ENCODE data around the gene UGT1A8. TPM values are rescaled to one million over a fixed set of nuclear protein-coding genes. Genes with fewer than 3 reads are reported as not detected.

Gene UGT1A8
- total RNA-seq, 4 donors from 2014 or later, result 1.1 to 15.1 (median 9.4) TPM

GRCh38 chr2:233597522-233597921 is 19.9 kb upstream of the UGT1A8 start:
- TF ChIP-seq EP300 (IDR thresholded peaks at IDR 0.05; ENCODE audit: low read depth) (no peak), CTCF (IDR thresholded peaks at IDR 0.05) (no peak), POLR2AphosphoS5 (IDR thresholded peaks at IDR 0.05) (no peak), POLR2A (IDR thresholded peaks at IDR 0.05) (no peak)
- no peaks in the 10 kb centered on the region for H3K27me3 ChIP-seq
- WGBS, 2 donors (ENCODE audit: low coverage in 1 of 2), result 27 to 38% methylated on average over 1 of the region's 1 CpG
- H3K36me3 ChIP-seq, result no peaks in the 10 kb centered on the region
- H3K9me3 ChIP-seq, result no peaks in the 10 kb centered on the region
- no peak overlapping the region for H3K27ac ChIP-seq
- intact Hi-C loops (cut with DNase I; ENCODE audit: low total_unique reads), result no loop called here
- peaks cover 0 to 11% (median 0%) of the 10 kb centered on the region in 4 donors for H3K4me1 ChIP-seq
- H3K4me3 ChIP-seq, result no peak overlapping the region
- DNase-seq, result no peak
- in situ Hi-C loops (cut with MboI; ENCODE audit: low pct_ligation_motif_present in 1 of 4, low pct_unique_long_range_greater_than_20kb in 1 of 4, low sequenced_read_pairs in 3 of 4), result no loop called here

GRCh38 chr2:233598952-233599351 is 18.5 kb upstream of the UGT1A8 start:
- in situ Hi-C loops (cut with MboI; ENCODE audit: low pct_ligation_motif_present in 1 of 4, low pct_unique_long_range_greater_than_20kb in 1 of 4, low sequenced_read_pairs in 3 of 4), result no loop called here
- no peak for DNase-seq
- H3K4me3 ChIP-seq, result no peak overlapping the region
- TF ChIP-seq POLR2AphosphoS5 (IDR thresholded peaks at IDR 0.05) (no peak), EP300 (IDR thresholded peaks at IDR 0.05; ENCODE audit: low read depth) (no peak)
- 81 to 94% methylated on average over 3 of the region's 3 CpGs for WGBS, 2 donors (ENCODE audit: low coverage in 1 of 2)
- H3K4me1 ChIP-seq, result peaks cover 0 to 11% (median 0%) of the 10 kb centered on the region in 4 donors
- H3K36me3 ChIP-seq, result no peaks in the 10 kb centered on the region
- H3K9me3 ChIP-seq, result no peaks in the 10 kb centered on the region
- H3K27ac ChIP-seq, result no peak overlapping the region
- H3K27me3 ChIP-seq, result no peaks in the 10 kb centered on the region
- intact Hi-C loops (cut with DNase I; ENCODE audit: low total_unique reads), result no loop called here

GRCh38 chr2:233600386-233600785 is 17.0 kb upstream of the UGT1A8 start:
- Histone ChIP-seq H3K27me3 (no peaks in the 10 kb centered on the region), H3K27ac (no peak overlapping the region), H3K36me3 (no peaks in the 10 kb centered on the region), H3K4me1 (peaks cover 0 to 11% (median 0%) of the 10 kb centered on the region in 4 donors), H3K9me3 (no peaks in the 10 kb centered on the region), H3K4me3 (no peak overlapping the region)
- TF ChIP-seq POLR2AphosphoS5 (IDR thresholded peaks at IDR 0.05) (no peak), POLR2A (IDR thresholded peaks at IDR 0.05) (no peak), EP300 (IDR thresholded peaks at IDR 0.05; ENCODE audit: low read depth) (no peak), CTCF (IDR thresholded peaks at IDR 0.05) (no peak)
- 72% methylated on average over 2 of the region's 2 CpGs; no CpG with 5 or more reads in 1 of the 2 donors for WGBS, 2 donors (ENCODE audit: low coverage in 1 of 2)
- intact Hi-C loops (cut with DNase I; ENCODE audit: low total_unique reads), result no loop called here
- in situ Hi-C loops (cut with MboI; ENCODE audit: low pct_ligation_motif_present in 1 of 4, low pct_unique_long_range_greater_than_20kb in 1 of 4, low sequenced_read_pairs in 3 of 4), result no loop called here
- DNase-seq, result no peak

GRCh38 chr2:233602076-233602475 is 15.4 kb upstream of the UGT1A8 start:
- no peaks in the 10 kb centered on the region for H3K9me3 ChIP-seq
- in situ Hi-C loops (cut with MboI; ENCODE audit: low pct_ligation_motif_present in 1 of 4, low pct_unique_long_range_greater_than_20kb in 1 of 4, low sequenced_read_pairs in 3 of 4) (no loop called here), intact Hi-C loops (cut with DNase I; ENCODE audit: low total_unique reads) (no loop called here)
- no peak overlapping the region for H3K4me3 ChIP-seq
- peaks cover 0 to 11% (median 0%) of the 10 kb centered on the region in 4 donors for H3K4me1 ChIP-seq
- H3K27me3 ChIP-seq, result no peaks in the 10 kb centered on the region
- 86 to 100% methylated on average over 1 of the region's 1 CpG for WGBS, 2 donors (ENCODE audit: low coverage in 1 of 2)
- no peaks in the 10 kb centered on the region for H3K36me3 ChIP-seq
- TF ChIP-seq CTCF (IDR thresholded peaks at IDR 0.05) (no peak), EP300 (IDR thresholded peaks at IDR 0.05; ENCODE audit: low read depth) (no peak), POLR2A (IDR thresholded peaks at IDR 0.05) (no peak), POLR2AphosphoS5 (IDR thresholded peaks at IDR 0.05) (no peak)
- H3K27ac ChIP-seq, result no peak overlapping the region
- DNase-seq, result no peak

GRCh38 chr2:233603520-233603919 is 13.9 kb upstream of the UGT1A8 start:
- Histone ChIP-seq H3K4me3 (no peak overlapping the region), H3K36me3 (no peaks in the 10 kb centered on the region), H3K27me3 (no peaks in the 10 kb centered on the region), H3K27ac (no peak overlapping the region), H3K4me1 (peaks cover 0 to 1% (median 0%) of the 10 kb centered on the region in 4 donors), H3K9me3 (no peaks in the 10 kb centered on the region)
- WGBS, 2 donors (ENCODE audit: low coverage in 1 of 2), result 89 to 93% methylated on average over 3 to 4 of the region's 4 CpGs
- intact Hi-C loops (cut with DNase I; ENCODE audit: low total_unique reads) (no loop called here), in situ Hi-C loops (cut with MboI; ENCODE audit: low pct_ligation_motif_present in 1 of 4, low pct_unique_long_range_greater_than_20kb in 1 of 4, low sequenced_read_pairs in 3 of 4) (no loop called here)
- TF ChIP-seq EP300 (IDR thresholded peaks at IDR 0.05; ENCODE audit: low read depth) (no peak), CTCF (IDR thresholded peaks at IDR 0.05) (no peak), POLR2A (IDR thresholded peaks at IDR 0.05) (no peak), POLR2AphosphoS5 (IDR thresholded peaks at IDR 0.05) (no peak)
- no peak for DNase-seq
